Smooth muscle cell (in vitro differentiated cells): ENCODE data around the gene ACE. TPM values are rescaled to one million over a fixed set of nuclear protein-coding genes. Genes with fewer than 3 reads are reported as not detected.

Experiments
- DNase-seq: peaks from one replicate; lab custom pipeline; 2025; ENCODE audit not compliant: unreplicated experiment; lab: John Stamatoyannopoulos, UW
- H2AFZ ChIP-seq: fragments of 200-600 bp; sonication (generic); 2 replicates; pipeline ENCODE4 v1.6.0; 2016; ENCODE audit warnings: antibody characterized with exemption, low read depth, mild to moderate bottlenecking
- H3F3A ChIP-seq: fragments of 200-600 bp; sonication (generic); 2 replicates; pipeline ENCODE4 v1.6.0; 2017; ENCODE audit warnings: antibody characterized with exemption, low read depth
- H3K27ac ChIP-seq: fragments of 200-600 bp; sonication (generic); 2 replicates; pipeline ENCODE4 v1.5.1; 2016; ENCODE audit warnings: low read depth, mild to moderate bottlenecking
- H3K27me3 ChIP-seq: fragments of 200-600 bp; sonication (generic); 2 replicates; pipeline ENCODE4 v1.6.1; 2016; ENCODE audit warnings: low read depth, mild to moderate bottlenecking
- H3K36me3 ChIP-seq: fragments of 200-600 bp; sonication (generic); 2 replicates; pipeline ENCODE4 v1.5.1; 2016; ENCODE audit warnings: low read depth
- H3K4me1 ChIP-seq: fragments of 200-600 bp; sonication (generic); 2 replicates; pipeline ENCODE4 v1.5.1; 2016; ENCODE audit warnings: low read depth
- H3K4me2 ChIP-seq: fragments of 200-600 bp; sonication (generic); 2 replicates; pipeline ENCODE4 v1.6.0; 2016; ENCODE audit warnings: mild to moderate bottlenecking
- H3K4me3 ChIP-seq: fragments of 200-600 bp; sonication (generic); 2 replicates; pipeline ENCODE4 v1.5.1; 2016; ENCODE audit warnings: mild to moderate bottlenecking
- H3K79me2 ChIP-seq: fragments of 200-600 bp; sonication (generic); 2 replicates; pipeline ENCODE4 v1.6.0; 2016; ENCODE audit warnings: low read depth, mild to moderate bottlenecking
- H3K9ac ChIP-seq: fragments of 200-600 bp; sonication (generic); 2 replicates; pipeline ENCODE4 v1.6.0; 2016; ENCODE audit warnings: low read depth
- H3K9me3 ChIP-seq: fragments of 200-600 bp; sonication (generic); replicated peaks from 2 replicates; pipeline ENCODE4 v1.5.1; 2016; ENCODE audit warnings: low read depth
- H4K20me1 ChIP-seq: fragments of 200-600 bp; sonication (generic); 2 replicates; pipeline ENCODE4 v1.6.0; 2016; ENCODE audit warnings: low read depth
- WGBS: methylation state at CpG from one replicate; pipeline ENCODE4 v1.1.7; 2016; ENCODE audit warnings: low lambda C conversion rate; 5-methylcytosine and 5-hydroxymethylcytosine counted together
- polyA plus RNA-seq: library from polyadenylated mRNA; unstranded; fragments of >200 nt; fragmentation: Nextera tagmentation; extraction: Ambion mirVana; gene quantifications from 2 replicates; pipeline ENCODE4 v1.2.1, GENCODE V29; 2016
- total RNA-seq: library from RNA; depleted of rRNA; stranded (reverse); fragments of >200 nt; gene quantifications from 2 replicates; pipeline ENCODE4 v1.2.3, GENCODE V29; 2014
- TF ChIP-seq, protein P1 (sequence below): fragments of 200-600 bp; sonication (generic); IDR thresholded peaks from 2 replicates; pipeline ENCODE4 v1.5.1; 2017; ENCODE audit warnings: borderline replicate concordance, mild to moderate bottlenecking, antibody characterized with exemption; ENCODE audit not compliant: insufficient read depth, poor library complexity, severe bottlenecking

ACE gene
- total and polyA plus RNA-seq, 2 experiments from 2014 or later = 1.5 to 2.0 TPM

GRCh38 chr17:63496663-63497400, 20.0 kb downstream of the ACE start:
- H3K4me3 ChIP-seq = no peak overlapping the region
- H2AFZ ChIP-seq = no peak overlapping the region
- H3K27ac ChIP-seq = no peak overlapping the region
- H3K79me2 ChIP-seq = no peaks in the 10 kb centered on the region
- no peak overlapping the region for H3K4me2 ChIP-seq
- no peak overlapping the region for H3K9ac ChIP-seq
- no peaks in the 10 kb centered on the region for H4K20me1 ChIP-seq
- no peaks in the 10 kb centered on the region for H3F3A ChIP-seq
- no peaks in the 10 kb centered on the region for H3K9me3 ChIP-seq
- no peak for DNase-seq
- 97% methylated on average over 28 of the region's 36 CpGs for WGBS
- TF ChIP-seq, protein P1, sequence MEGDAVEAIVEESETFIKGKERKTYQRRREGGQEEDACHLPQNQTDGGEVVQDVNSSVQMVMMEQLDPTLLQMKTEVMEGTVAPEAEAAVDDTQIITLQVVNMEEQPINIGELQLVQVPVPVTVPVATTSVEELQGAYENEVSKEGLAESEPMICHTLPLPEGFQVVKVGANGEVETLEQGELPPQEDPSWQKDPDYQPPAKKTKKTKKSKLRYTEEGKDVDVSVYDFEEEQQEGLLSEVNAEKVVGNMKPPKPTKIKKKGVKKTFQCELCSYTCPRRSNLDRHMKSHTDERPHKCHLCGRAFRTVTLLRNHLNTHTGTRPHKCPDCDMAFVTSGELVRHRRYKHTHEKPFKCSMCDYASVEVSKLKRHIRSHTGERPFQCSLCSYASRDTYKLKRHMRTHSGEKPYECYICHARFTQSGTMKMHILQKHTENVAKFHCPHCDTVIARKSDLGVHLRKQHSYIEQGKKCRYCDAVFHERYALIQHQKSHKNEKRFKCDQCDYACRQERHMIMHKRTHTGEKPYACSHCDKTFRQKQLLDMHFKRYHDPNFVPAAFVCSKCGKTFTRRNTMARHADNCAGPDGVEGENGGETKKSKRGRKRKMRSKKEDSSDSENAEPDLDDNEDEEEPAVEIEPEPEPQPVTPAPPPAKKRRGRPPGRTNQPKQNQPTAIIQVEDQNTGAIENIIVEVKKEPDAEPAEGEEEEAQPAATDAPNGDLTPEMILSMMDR = no peak
- no peaks in the 10 kb centered on the region for H3K36me3 ChIP-seq
- no peaks in the 10 kb centered on the region for H3K4me1 ChIP-seq
- peaks cover 14% of the 10 kb centered on the region for H3K27me3 ChIP-seq

DNA sequence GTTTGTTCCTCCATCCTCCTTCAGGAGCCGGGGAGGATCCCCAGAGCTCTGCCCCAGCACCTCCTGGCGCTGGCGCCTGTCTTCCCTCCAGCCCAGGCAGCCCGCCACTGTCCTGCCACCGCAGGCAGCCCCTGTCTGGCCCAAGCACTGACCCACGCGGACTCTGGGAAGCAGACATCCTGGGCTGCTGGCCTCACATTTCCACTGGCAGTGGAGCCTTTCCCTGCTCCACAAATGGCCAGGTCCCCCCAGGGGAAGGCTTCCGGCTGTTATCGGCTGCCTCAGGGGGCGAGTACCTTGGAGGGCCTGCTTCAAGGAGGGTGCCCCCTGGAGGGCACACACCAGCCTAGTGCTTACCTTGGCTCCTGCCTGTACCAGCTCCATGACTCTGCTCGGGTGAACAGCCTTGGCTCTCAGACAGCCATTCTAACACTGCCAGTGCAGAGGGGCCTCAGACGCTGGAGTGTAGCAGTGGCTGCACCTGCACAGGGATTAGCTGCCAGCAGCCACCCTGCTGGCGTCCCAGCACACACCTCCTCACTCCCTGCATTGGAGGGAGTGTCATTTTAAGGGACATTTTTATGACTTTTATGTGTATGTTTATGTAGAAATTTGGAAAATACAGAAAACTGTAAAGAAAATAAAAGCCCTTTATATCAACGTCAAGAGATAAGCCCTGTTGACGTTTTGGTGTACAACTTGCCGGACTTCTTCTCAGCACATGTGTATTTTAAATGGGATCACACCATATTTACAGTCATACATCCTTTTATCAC, 21.0 kb downstream of the ACE start:
- peaks cover 21% of the 10 kb centered on the region for H3K27me3 ChIP-seq
- no peaks in the 10 kb centered on the region for H3K4me1 ChIP-seq
- DNase-seq = no peak
- no peak overlapping the region for H3K4me2 ChIP-seq
- H2AFZ ChIP-seq = no peak overlapping the region
- H3K9me3 ChIP-seq = no peaks in the 10 kb centered on the region
- TF ChIP-seq, protein P1 = no peak
- H3K36me3 ChIP-seq = no peaks in the 10 kb centered on the region
- H3K4me3 ChIP-seq = no peak overlapping the region
- H3K27ac ChIP-seq = no peak overlapping the region
- no peaks in the 10 kb centered on the region for H3K79me2 ChIP-seq
- H3F3A ChIP-seq = no peaks in the 10 kb centered on the region
- H3K9ac ChIP-seq = no peak overlapping the region
- no peaks in the 10 kb centered on the region for H4K20me1 ChIP-seq
- WGBS = 76% methylated on average over 16 of the region's 16 CpGs

DNA sequence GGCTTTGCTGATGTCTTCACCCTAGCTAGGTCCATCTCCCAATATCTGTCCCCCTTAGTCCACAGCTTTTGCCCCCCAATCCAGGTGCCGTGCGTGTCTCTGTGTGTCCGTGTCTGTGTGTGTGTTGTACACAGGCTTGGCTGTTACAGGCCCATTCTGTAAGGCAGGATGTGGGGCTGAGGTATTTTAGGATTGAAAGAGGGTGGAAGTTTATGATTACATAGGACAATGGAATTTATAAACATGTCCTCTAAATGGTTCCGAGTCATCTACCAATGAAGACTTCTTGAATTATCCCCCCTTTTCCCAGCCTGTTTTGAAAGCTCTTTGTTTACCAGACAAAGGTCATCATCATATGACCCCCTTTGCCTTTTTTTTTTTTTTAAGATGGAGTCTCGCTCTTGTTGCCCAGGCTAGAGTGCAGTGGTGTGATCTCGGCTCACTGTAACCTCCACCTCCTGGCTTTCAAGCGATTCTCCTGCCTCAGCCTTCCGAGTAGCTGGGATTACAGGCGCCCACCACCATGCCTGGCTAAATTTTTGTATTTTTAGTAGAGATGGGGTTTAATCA, 21.9 kb downstream of the ACE start:
- Histone ChIP-seq H3K79me2 (no peaks in the 10 kb centered on the region), H3K9me3 (no peaks in the 10 kb centered on the region), H3K4me1 (no peaks in the 10 kb centered on the region), H3K4me3 (no peak overlapping the region), H3F3A (no peaks in the 10 kb centered on the region), H2AFZ (no peak overlapping the region), H4K20me1 (no peaks in the 10 kb centered on the region), H3K27me3 (peaks cover 29% of the 10 kb centered on the region), H3K9ac (no peak overlapping the region), H3K4me2 (peak overlapping the region; percentile 22), H3K27ac (peak overlapping the region; percentile 1), H3K36me3 (no peaks in the 10 kb centered on the region)
- 78% methylated on average over 9 of the region's 9 CpGs for WGBS
- DNase-seq = no peak
- TF ChIP-seq, protein P1 = no peak
